ENCODE measurements around the gene THSD7B. TPM values are rescaled to one million over a fixed set of nuclear protein-coding genes. Genes with fewer than 3 reads are reported as not detected.

Gene THSD7B
- total and polyA plus RNA-seq, 2 of the 8 experiments (the other 6 are each of a cell fraction or from before 2014, with no cell fraction given): 0.60 to 2.9 TPM

- no peak overlapping the region for H2BK15ac ChIP-seq (ENCODE audit: low read length)
- H3K36me3 ChIP-seq (ENCODE audit: control insufficient read depth in 2 of 4, insufficient read depth in 4 of 4, low read length in 3 of 4): no peaks in the 10 kb centered on the region
- no peaks in the 10 kb centered on the region for H3K23me2 ChIP-seq (ENCODE audit: low read depth, low read length)
- no peak overlapping the region for H3K14ac ChIP-seq (ENCODE audit: insufficient read length)
- no peaks in the 10 kb centered on the region for H3K4me1 ChIP-seq (replicated peaks in 1 of 4; ENCODE audit: control insufficient read depth in 3 of 4, insufficient read depth in 4 of 4, low read length in 3 of 4)
- no peak overlapping the region for H2BK120ac ChIP-seq (replicated peaks; ENCODE audit: low read depth, low read length)
- TF ChIP-seq NRF1 (IDR thresholded peaks at IDR 0.05; ENCODE audit: low read depth, low read length) (no peak), ATF2 (IDR thresholded peaks at IDR 0.05; ENCODE audit: low read length) (no peak)
- no peak overlapping the region for H2AK5ac ChIP-seq (ENCODE audit: low read depth, low read length)
- H3K9me3 ChIP-seq (ENCODE audit: insufficient read depth in 2 of 2, low read depth in 1 of 2, low read length in 1 of 2): no peaks in the 10 kb centered on the region
- H2BK5ac ChIP-seq (ENCODE audit: low read depth, low read length): no peak overlapping the region
- H3K79me1 ChIP-seq (ENCODE audit: low read depth, low read length): no peaks in the 10 kb centered on the region
- no peaks in the 10 kb centered on the region for H3K27me3 ChIP-seq (replicated peaks in 1 of 4; ENCODE audit: control insufficient read depth in 3 of 4, extremely low read depth in 1 of 4, insufficient read depth in 3 of 4, low read length in 3 of 4)
- H3K4me2 ChIP-seq (ENCODE audit: insufficient read depth in 1 of 2, low read depth in 2 of 2, low read length in 2 of 2): no peak overlapping the region
- H3K23ac ChIP-seq (ENCODE audit: insufficient read length): no peak overlapping the region
- no peak overlapping the region for H3K56ac ChIP-seq (replicated peaks; ENCODE audit: insufficient read length, low read depth, low read length)
- no peaks in the 10 kb centered on the region for H3K79me2 ChIP-seq (ENCODE audit: control insufficient read depth in 1 of 2, insufficient read depth in 2 of 2, low read length in 2 of 2)
- no peak overlapping the region for H3K4me3 ChIP-seq (ENCODE audit: extremely low read depth in 1 of 4, insufficient read depth in 2 of 4, low read depth in 3 of 4, low read length in 4 of 4)
- ChIA-PET CTCF (ENCODE audit: partially characterized antibody) (interaction anchor here (1.1 kb wide), 1 partner anchor 20 kb away, joined by 3 read pairs; no protein-coding TSS in a partner anchor), POLR2A (ENCODE audit: partially characterized antibody) (no interaction called here)
- H3K4ac ChIP-seq (replicated peaks; ENCODE audit: insufficient read length, low read depth, low read length): no peak overlapping the region
- no peak overlapping the region for H3K9ac ChIP-seq (replicated peaks in 1 of 4; ENCODE audit: extremely low read depth in 1 of 4, low read depth in 3 of 4, low read length in 3 of 4)
- no peak overlapping the region for H2AFZ ChIP-seq (ENCODE audit: low read length)
- no peak overlapping the region for H3K27ac ChIP-seq (ENCODE audit: low read depth, low read length)
- no peak overlapping the region for H2BK20ac ChIP-seq (ENCODE audit: low read length)
- no peaks in the 10 kb centered on the region for H4K20me1 ChIP-seq (replicated peaks in 1 of 2; ENCODE audit: control insufficient read depth in 1 of 2, insufficient read depth in 2 of 2, low read length in 2 of 2)
- H4K8ac ChIP-seq (ENCODE audit: extremely low read depth, insufficient read depth, low read length): no peak overlapping the region
- H4K91ac ChIP-seq (replicated peaks; ENCODE audit: insufficient read length, low read length): no peak overlapping the region
- H4K5ac ChIP-seq (ENCODE audit: insufficient read length, low read depth, low read length): no peak overlapping the region
- no peak overlapping the region for H3K18ac ChIP-seq (ENCODE audit: extremely low read depth, low read length)
- no peak for FAIRE-seq
- H2BK12ac ChIP-seq (ENCODE audit: low read depth, low read length): no peak overlapping the region
- 74% methylated on average over 3 of the region's 3 CpGs; no CpG with 5 or more reads in 1 of the 2 experiments for WGBS, 2 experiments (ENCODE audit: extremely low coverage in 1 of 2, insufficient coverage in 1 of 2, insufficient read length in 1 of 2, insufficient replicate concordance in 2 of 2, low coverage in 1 of 2, low lambda C conversion rate in 2 of 2, missing lambda C conversion rate in 1 of 2)
- no peak for DNase-seq (ENCODE audit: low read depth in 1 of 2, low spot score in 2 of 2)
These were observed 890.5 kb downstream of the THSD7B start for GRCh38 chr2:137655814-137656213.
